H1 (cell line): Measurements from ENCODE around the gene SLITRK2. TPM values are rescaled to one million over a fixed set of nuclear protein-coding genes. Genes with fewer than 3 reads are reported as not detected.

Experiments used
- CTCF ChIA-PET: fragments of 300-600 bp; sonication (Branson Sonifier 250); formaldehyde crosslinking; loops from one replicate; lab custom pipeline; 2021; ENCODE audit not compliant: partially characterized antibody; lab: Charles Lee
- POLR2A ChIA-PET: fragments of 300-600 bp; sonication (Branson Sonifier 250); formaldehyde crosslinking; loops from one replicate; lab custom pipeline; 2021; ENCODE audit warnings: inconsistent platforms; ENCODE audit not compliant: partially characterized antibody; lab: Charles Lee
- DNase-seq, 2 experiments: peaks; one replicate each; pipeline versions ENCODE4 v3.0.0 to v3.0.0-alpha.2; 2010 to 2022; ENCODE audit warnings: low spot score in 2 of 2, low read depth in 1 of 2, mixed read lengths in 1 of 2
- FAIRE-seq: peaks from 2 replicates; lab custom pipeline; 2011; peaks lifted over from hg19 to GRCh38; lab: Jason Lieb, UNC
- H2AFZ ChIP-seq: 2 replicates; pipeline ENCODE4 v1.8.1; 2012; ENCODE audit warnings: low read length, inconsistent platforms
- H2AK5ac ChIP-seq: 2 replicates; pipeline ENCODE4 v1.6.1; 2013; ENCODE audit warnings: low read depth, low read length
- H2BK120ac ChIP-seq: replicated peaks from 2 replicates; pipeline ENCODE3; 2013; ENCODE audit warnings: low read depth, low read length, inconsistent platforms
- H2BK12ac ChIP-seq: 2 replicates; pipeline ENCODE4 v1.6.1; 2013; ENCODE audit warnings: low read depth, low read length
- H2BK15ac ChIP-seq: 2 replicates; pipeline ENCODE4 v1.6.1; 2013; ENCODE audit warnings: low read length
- H2BK20ac ChIP-seq: 2 replicates; pipeline ENCODE4 v1.6.1; 2013; ENCODE audit warnings: low read length
- H2BK5ac ChIP-seq: 2 replicates; pipeline ENCODE4 v1.6.1; 2013; ENCODE audit warnings: low read depth, low read length
- H3K14ac ChIP-seq: 2 replicates; pipeline ENCODE4 v1.6.1; 2013; ENCODE audit warnings: inconsistent platforms; ENCODE audit not compliant: insufficient read length
- H3K18ac ChIP-seq: 2 replicates; pipeline ENCODE4 v1.6.1; 2013; ENCODE audit warnings: low read length; ENCODE audit errors: extremely low read depth
- H3K23ac ChIP-seq: 2 replicates; pipeline ENCODE4 v1.6.1; 2013; ENCODE audit warnings: inconsistent platforms; ENCODE audit not compliant: insufficient read length
- H3K23me2 ChIP-seq: 2 replicates; pipeline ENCODE4 v1.6.1; 2013; ENCODE audit warnings: low read depth, low read length
- H3K27ac ChIP-seq: 2 replicates; pipeline ENCODE4 v1.6.1; 2011; ENCODE audit warnings: low read depth, low read length, inconsistent platforms
- H3K27me3 ChIP-seq, 4 experiments: replicated peaks in 1 of 4; 1 replicate in 1 of 4; 2 replicates in 3 of 4; pipeline versions ENCODE4 v1.6.1 to v1.8.1; 2011 to 2013; ENCODE audit warnings: low read length in 3 of 4, mild to moderate bottlenecking in 3 of 4, inconsistent platforms in 2 of 4, mixed read lengths in 2 of 4, moderate library complexity in 1 of 4; ENCODE audit not compliant: control insufficient read depth in 3 of 4, insufficient read depth in 3 of 4; ENCODE audit errors: extremely low read depth in 1 of 4
- H3K36me3 ChIP-seq, 4 experiments: 2 replicates each; pipeline versions ENCODE4 v1.6.1 to v1.8.1; 2011 to 2013; ENCODE audit warnings: mild to moderate bottlenecking in 4 of 4, low read length in 3 of 4, moderate library complexity in 2 of 4, control low read depth in 1 of 4, inconsistent platforms in 1 of 4; ENCODE audit not compliant: insufficient read depth in 4 of 4, control insufficient read depth in 2 of 4
- H3K4ac ChIP-seq: replicated peaks from 2 replicates; pipeline ENCODE3; 2013; ENCODE audit warnings: low read length, low read depth, mixed read lengths, inconsistent platforms; ENCODE audit not compliant: insufficient read length
- H3K4me1 ChIP-seq, 4 experiments: replicated peaks in 1 of 4; 1 replicate in 1 of 4; 2 replicates in 3 of 4; pipeline versions ENCODE4 v1.6.1 to v1.8.1; 2011 to 2013; ENCODE audit warnings: low read length in 3 of 4, inconsistent platforms in 2 of 4, mixed read lengths in 1 of 4; ENCODE audit not compliant: insufficient read depth in 4 of 4, control insufficient read depth in 3 of 4
- H3K4me2 ChIP-seq, 2 experiments: 2 replicates each; pipeline versions ENCODE4 v1.6.1 to v1.8.1; 2011 to 2013; ENCODE audit warnings: low read depth in 2 of 2, low read length in 2 of 2, control low read depth in 1 of 2, inconsistent platforms in 1 of 2, mild to moderate bottlenecking in 1 of 2; ENCODE audit not compliant: insufficient read depth in 1 of 2
- H3K4me3 ChIP-seq, 4 experiments: fragments of 200-600, 300-600 bp in 1 of 4; sonication (generic), shearing (Covaris generic), sonication (Bioruptor Twin) in 1 of 4; 2 replicates each; pipeline versions ENCODE4 v1.5.1 to v1.8.1; 2011 to 2016; ENCODE audit warnings: low read length in 4 of 4, low read depth in 3 of 4, control low read depth in 2 of 4, inconsistent platforms in 2 of 4, mild to moderate bottlenecking in 2 of 4, mixed read lengths in 1 of 4, moderate library complexity in 1 of 4; ENCODE audit not compliant: insufficient read depth in 2 of 4; ENCODE audit errors: extremely low read depth in 1 of 4
- H3K56ac ChIP-seq: replicated peaks from 2 replicates; pipeline ENCODE3; 2013; ENCODE audit warnings: low read depth, mild to moderate bottlenecking, mixed read lengths, low read length, inconsistent platforms; ENCODE audit not compliant: insufficient read length
- H3K79me1 ChIP-seq: 2 replicates; pipeline ENCODE4 v1.6.1; 2013; ENCODE audit warnings: low read depth, low read length, control low read depth
- H3K79me2 ChIP-seq, 2 experiments: 2 replicates each; pipeline versions ENCODE4 v1.6.1 to v1.8.1; 2012 to 2013; ENCODE audit warnings: low read length in 2 of 2, mild to moderate bottlenecking in 2 of 2, inconsistent platforms in 1 of 2; ENCODE audit not compliant: insufficient read depth in 2 of 2, control insufficient read depth in 1 of 2
- H3K9ac ChIP-seq, 4 experiments: replicated peaks in 1 of 4; 1 replicate in 1 of 4; 2 replicates in 3 of 4; pipeline versions ENCODE4 v1.6.1 to v1.8.1; 2011 to 2013; ENCODE audit warnings: low read depth in 3 of 4, low read length in 3 of 4, control low read depth in 2 of 4, mild to moderate bottlenecking in 2 of 4, moderate library complexity in 2 of 4, inconsistent platforms in 1 of 4; ENCODE audit errors: extremely low read depth in 1 of 4
- H3K9me3 ChIP-seq, 2 experiments: 2 replicates each; pipeline versions ENCODE4 v1.6.1 to v1.8.1; 2012 to 2013; ENCODE audit warnings: mild to moderate bottlenecking in 2 of 2, moderate library complexity in 2 of 2, control low read depth in 1 of 2, inconsistent platforms in 1 of 2, low read depth in 1 of 2, low read length in 1 of 2, mixed read lengths in 1 of 2; ENCODE audit not compliant: insufficient read depth in 2 of 2
- H4K20me1 ChIP-seq, 2 experiments: replicated peaks in 1 of 2; 2 replicates each; pipeline versions ENCODE3 to v1.8.1; 2011 to 2013; ENCODE audit warnings: inconsistent platforms in 2 of 2, low read length in 2 of 2, mild to moderate bottlenecking in 1 of 2; ENCODE audit not compliant: insufficient read depth in 2 of 2, control insufficient read depth in 1 of 2
- H4K5ac ChIP-seq: 2 replicates; pipeline ENCODE4 v1.6.1; 2013; ENCODE audit warnings: low read length, low read depth, mixed read lengths, inconsistent platforms; ENCODE audit not compliant: insufficient read length
- H4K8ac ChIP-seq: 2 replicates; pipeline ENCODE4 v1.8.0; 2013; ENCODE audit warnings: mild to moderate bottlenecking, moderate library complexity, low read length, inconsistent platforms; ENCODE audit not compliant: insufficient read depth; ENCODE audit errors: extremely low read depth
- H4K91ac ChIP-seq: replicated peaks from 2 replicates; pipeline ENCODE3; 2013; ENCODE audit warnings: low read length, mixed read lengths, inconsistent platforms; ENCODE audit not compliant: insufficient read length
- RXRA ChIP-seq: IDR thresholded peaks from 2 replicates; pipeline ENCODE4 v1.6.1; 2011; ENCODE audit warnings: low read depth, mild to moderate bottlenecking, low read length, moderate library complexity; ENCODE audit not compliant: insufficient read depth
- SIX5 ChIP-seq: IDR thresholded peaks from 2 replicates; pipeline ENCODE4 v1.6.1; 2011; ENCODE audit warnings: mild to moderate bottlenecking, low read depth, low read length
- SP1 ChIP-seq: IDR thresholded peaks from 2 replicates; pipeline ENCODE4 v1.6.1; 2011; ENCODE audit warnings: low read depth, low read length
- WGBS, 2 experiments: shearing (Covaris generic) in 1 of 2; methylation state at CpG; one replicate each; pipeline versions ENCODE4 v1.1.6 to v1.1.7; 2013 to 2015; ENCODE audit warnings: low lambda C conversion rate in 2 of 2, mixed read lengths in 2 of 2, inconsistent platforms in 1 of 2, low coverage in 1 of 2, missing lambda C conversion rate in 1 of 2; ENCODE audit not compliant: insufficient replicate concordance in 2 of 2, insufficient coverage in 1 of 2, insufficient read length in 1 of 2; ENCODE audit errors: extremely low coverage in 1 of 2, missing lambda C conversion rate in 1 of 2; 5-methylcytosine and 5-hydroxymethylcytosine counted together
- polyA plus RNA-seq, 7 experiments: library from polyadenylated mRNA; depleted of rRNA in 3 of 7; stranded (reverse) in 5 of 7; unstranded in 2 of 7; fragments of >200 nt in 5 of 7; fragments of 200-250 nt in 2 of 7; gene quantifications; 1 replicate in 5 of 7; 2 replicates in 1 of 7; 4 replicates in 1 of 7; pipeline versions ENCODE4 v1.2.1 to v1.2.3, GENCODE V29; 2011 to 2013; ENCODE audit warnings: missing spikeins in 2 of 7, mixed read lengths in 2 of 7
- total RNA-seq: library from RNA; stranded (reverse); fragmentation: NEBNext Ultra II Directional; extraction: Animal tissue kit (Norgen Biotek cat#: 25700); gene quantifications from 2 replicates; pipeline ENCODE4 v1.2.1, GENCODE V29; 2021

SLITRK2 gene
- total and polyA plus RNA-seq, 2 of the 8 experiments (the other 6 are each of a cell fraction or from before 2014, with no cell fraction given): 0.14 to 0.39 TPM

DNA sequence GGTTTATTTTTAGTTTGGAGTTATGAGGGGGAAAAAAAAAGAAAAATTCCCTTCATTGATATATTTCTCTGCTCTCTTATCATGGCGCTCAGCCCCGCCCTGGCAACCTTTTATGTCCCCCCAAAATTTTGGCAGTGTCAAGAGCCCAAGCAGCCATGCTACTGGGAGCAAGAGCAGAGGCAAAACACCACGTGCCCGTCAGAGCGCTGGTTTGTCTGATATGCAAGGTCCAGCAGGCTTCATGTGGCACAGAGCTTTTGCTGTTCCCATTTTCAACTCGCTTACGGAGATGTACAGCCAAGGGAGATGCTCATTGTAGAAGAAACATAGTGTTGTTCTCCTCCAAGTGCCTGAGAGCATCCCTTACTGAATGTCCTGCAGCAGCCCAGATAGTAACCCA, 27.3 kb downstream of the SLITRK2 start:
- H2AFZ ChIP-seq: no peak overlapping the region
- no peak overlapping the region for H3K9ac ChIP-seq
- H3K36me3 ChIP-seq: no peaks in the 10 kb centered on the region
- no peak overlapping the region for H3K18ac ChIP-seq
- WGBS, 2 experiments: 93% methylated on average over 7 of the region's 7 CpGs; no CpG with 5 or more reads in 1 of the 2 experiments
- H3K4me2 ChIP-seq: no peak overlapping the region
- H2AK5ac ChIP-seq: no peak overlapping the region
- no peak overlapping the region for H3K14ac ChIP-seq
- ChIA-PET CTCF (no interaction called here), POLR2A (no interaction called here)
- H4K5ac ChIP-seq: no peak overlapping the region
- FAIRE-seq (no peak), DNase-seq (no peak)
- no peaks in the 10 kb centered on the region for H3K9me3 ChIP-seq
- no peak overlapping the region for H2BK15ac ChIP-seq
- no peak overlapping the region for H3K23ac ChIP-seq
- H4K91ac ChIP-seq: no peak overlapping the region
- no peak overlapping the region for H3K27ac ChIP-seq
- no peak overlapping the region for H2BK12ac ChIP-seq
- H3K56ac ChIP-seq: no peak overlapping the region
- H3K4me3 ChIP-seq: no peak overlapping the region
- H2BK120ac ChIP-seq: no peak overlapping the region
- no peak overlapping the region for H4K8ac ChIP-seq
- peaks cover 0 to 4% (median 0%) of the 10 kb centered on the region in 4 experiments; a peak in 2 of 7 replicates for H3K4me1 ChIP-seq
- H3K4ac ChIP-seq: no peak overlapping the region
- no peaks in the 10 kb centered on the region for H3K23me2 ChIP-seq
- H3K79me2 ChIP-seq: no peaks in the 10 kb centered on the region
- no peak overlapping the region for H2BK5ac ChIP-seq
- no peak overlapping the region for H2BK20ac ChIP-seq
- H4K20me1 ChIP-seq: no peaks in the 10 kb centered on the region
- no peaks in the 10 kb centered on the region for H3K79me1 ChIP-seq
- H3K27me3 ChIP-seq: no peaks in the 10 kb centered on the region
- TF ChIP-seq RXRA (no peak), SIX5 (no peak), SP1 (no peak)
